Memory B cell (primary cell): Measurements from ENCODE around the gene CARD10.
"Not testable (repeated sequence)": the region's sequence is repeated elsewhere in the genome, so short reads cannot be mapped to it uniquely, and the experiment has no call there.

Source experiments
- ATAC-seq: fragments of 150-1000 bp; cut with Tn5 transposase; 2 replicates; pipeline ENCODE4 v1.10.0; 2021; ENCODE audit warnings: low read depth, mild to moderate bottlenecking, moderate library complexity
- DNase-seq, 2 donors: peaks; one replicate each; pipeline ENCODE4 v3.0.0; 2022; ENCODE audit warnings: low spot score in 2 of 2
- H3K27ac Mint-ChIP-seq: one replicate; pipeline ENCODE4 v1.8.0; 2022; ENCODE audit warnings: mild to moderate bottlenecking, moderate library complexity, mixed read lengths
- H3K27me3 Mint-ChIP-seq: one replicate; pipeline ENCODE4 v1.8.0; 2022; ENCODE audit warnings: mixed read lengths
- H3K36me3 Mint-ChIP-seq: one replicate; pipeline ENCODE4 v1.8.0; 2022; ENCODE audit warnings: mild to moderate bottlenecking, mixed read lengths
- H3K4me1 Mint-ChIP-seq: one replicate; pipeline ENCODE4 v1.8.0; 2022; ENCODE audit warnings: mixed read lengths
- H3K4me3 Mint-ChIP-seq: one replicate; pipeline ENCODE4 v1.8.0; 2022; ENCODE audit warnings: mild to moderate bottlenecking, moderate library complexity, mixed read lengths
- H3K9me3 Mint-ChIP-seq: one replicate; pipeline ENCODE4 v1.8.0; 2022; ENCODE audit warnings: mixed read lengths

The CARD10 gene

DNA sequence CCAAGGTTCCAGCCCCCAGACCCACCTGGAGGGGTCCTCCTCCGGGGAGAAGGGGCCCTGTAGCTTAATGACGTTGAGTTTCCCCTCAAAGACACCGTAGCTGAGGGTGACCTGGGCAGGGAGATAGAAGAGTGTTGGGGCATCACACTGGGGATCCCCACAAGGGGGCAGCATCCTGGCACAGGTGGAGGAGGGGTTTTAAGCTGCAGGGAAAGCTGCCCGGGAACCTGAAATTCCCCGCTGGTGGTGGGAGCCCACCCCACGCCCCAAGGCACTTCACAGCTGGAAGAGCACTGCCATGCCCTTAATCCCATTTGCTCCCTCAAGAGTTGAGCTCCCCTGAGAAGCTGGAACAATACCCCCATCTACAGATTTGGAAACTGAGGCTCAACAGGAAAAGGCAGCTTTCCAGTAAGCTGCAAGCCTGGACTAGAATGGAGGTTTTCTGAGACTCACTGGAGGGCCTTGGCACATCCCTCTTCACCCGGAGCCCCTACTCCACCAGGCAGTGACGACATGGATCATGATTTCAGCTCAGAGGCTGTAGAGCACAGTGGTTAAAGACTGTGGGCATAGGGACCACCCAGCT is 46.7 kb downstream of the CARD10 start:
- peak in 1 of 2 donors; percentile 36 for DNase-seq

DNA sequence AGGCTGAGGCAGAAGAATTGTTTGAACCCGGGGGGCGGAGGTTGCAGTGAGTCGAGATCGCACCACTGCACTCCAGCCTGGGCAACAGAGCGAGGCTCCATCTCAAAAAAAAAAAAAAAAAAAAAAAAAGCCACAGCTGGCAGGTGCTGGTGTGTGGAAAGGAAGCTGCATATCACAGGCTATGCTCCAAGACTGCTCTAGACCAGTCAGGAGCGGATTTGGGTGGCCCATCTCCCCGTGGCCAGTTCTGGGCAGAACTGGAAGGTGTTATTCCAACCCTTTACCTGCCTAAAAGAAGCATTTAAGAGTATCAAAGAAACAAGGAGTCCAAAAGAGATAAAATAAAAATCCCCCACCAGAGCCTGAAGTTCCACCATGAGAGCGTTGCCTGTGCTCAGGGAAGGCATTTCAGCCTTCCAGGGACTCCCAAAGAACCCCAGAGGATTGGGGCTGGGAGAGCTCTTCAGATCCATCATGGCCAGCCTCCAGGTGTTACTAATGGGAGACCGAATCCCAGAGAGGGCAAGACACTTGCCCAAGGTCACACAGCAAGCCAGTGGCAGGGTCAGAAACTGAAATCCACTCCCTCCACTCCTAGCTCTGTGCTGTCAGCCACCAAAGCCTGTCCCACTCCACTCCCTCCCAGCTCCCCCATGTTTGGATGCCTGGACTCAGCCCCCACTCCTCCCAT is 47.3 kb downstream of the CARD10 start:
- Mint-ChIP-seq H3K27me3 (no peaks in the 10 kb centered on the region), H3K36me3 (peaks cover 23% of the 10 kb centered on the region), H3K27ac (no peak overlapping the region), H3K9me3 (no peaks in the 10 kb centered on the region), H3K4me1 (peaks cover 5% of the 10 kb centered on the region), H3K4me3 (no peak overlapping the region)
- ATAC-seq (no peak), DNase-seq (no peak)

More for the DNA sequence above, 46.7 kb downstream of the CARD10 start:
- Mint-ChIP-seq H3K27me3 (no peaks in the 10 kb centered on the region), H3K9me3 (no peaks in the 10 kb centered on the region), H3K36me3 (peaks cover 26% of the 10 kb centered on the region), H3K27ac (no peak overlapping the region), H3K4me3 (no peak overlapping the region), H3K4me1 (peaks cover 5% of the 10 kb centered on the region)
- ATAC-seq, result peak; percentile 51

DNA sequence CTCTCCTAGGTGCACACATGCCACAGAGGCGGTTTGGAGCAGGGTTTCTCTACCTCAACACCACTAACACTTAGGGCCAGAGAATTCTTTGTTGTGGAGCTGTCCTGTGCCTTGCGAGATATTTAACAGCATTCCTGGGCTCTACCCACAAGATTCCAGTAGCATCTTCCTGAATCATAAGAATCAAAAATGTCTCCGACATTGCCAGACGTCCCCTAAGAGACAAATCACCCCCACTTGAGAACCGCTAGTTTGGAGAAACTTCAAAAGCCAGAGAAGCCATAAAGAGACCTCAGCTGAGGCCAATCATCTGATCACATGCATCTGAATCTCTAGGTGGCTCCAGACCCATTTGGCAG is 49.1 kb downstream of the CARD10 start:
- ATAC-seq, result no peak
- Mint-ChIP-seq H3K27me3 (no peaks in the 10 kb centered on the region), H3K27ac (no peak overlapping the region), H3K9me3 (no peaks in the 10 kb centered on the region), H3K4me1 (peaks cover 11% of the 10 kb centered on the region), H3K4me3 (no peak overlapping the region), H3K36me3 (peaks cover 29% of the 10 kb centered on the region)
- no peak for DNase-seq

- Mint-ChIP-seq H3K27me3 (no peaks in the 10 kb centered on the region), H3K4me3 (no peak overlapping the region), H3K4me1 (peaks cover 13% of the 10 kb centered on the region), H3K27ac (no peak overlapping the region), H3K9me3 (no peaks in the 10 kb centered on the region), H3K36me3 (peaks cover 25% of the 10 kb centered on the region)
- DNase-seq (no peak), ATAC-seq (no peak)
Observed at GRCh38 chr22:37469416-37470086, 49.7 kb downstream of the CARD10 start.

GRCh38 chr22:37468201-37468695 is 51.0 kb downstream of the CARD10 start:
- H3K27me3 Mint-ChIP-seq, DNase-seq, ATAC-seq, H3K4me3 Mint-ChIP-seq, H3K9me3 Mint-ChIP-seq, H3K27ac Mint-ChIP-seq: not testable (repeated sequence)
- H3K36me3 Mint-ChIP-seq, result peaks cover 23% of the 10 kb centered on the region
- peaks cover 20% of the 10 kb centered on the region for H3K4me1 Mint-ChIP-seq

- H3K9me3 Mint-ChIP-seq, result no peaks in the 10 kb centered on the region
- H3K27me3 Mint-ChIP-seq, result no peaks in the 10 kb centered on the region
- H3K4me1 Mint-ChIP-seq, result peaks cover 20% of the 10 kb centered on the region
- no peak overlapping the region for H3K4me3 Mint-ChIP-seq
- H3K27ac Mint-ChIP-seq, result no peak overlapping the region
- DNase-seq (no peak), ATAC-seq (no peak)
- H3K36me3 Mint-ChIP-seq, result peaks cover 23% of the 10 kb centered on the region
Observed at GRCh38 chr22:37467391-37467955, 51.7 kb downstream of the CARD10 start.

DNA sequence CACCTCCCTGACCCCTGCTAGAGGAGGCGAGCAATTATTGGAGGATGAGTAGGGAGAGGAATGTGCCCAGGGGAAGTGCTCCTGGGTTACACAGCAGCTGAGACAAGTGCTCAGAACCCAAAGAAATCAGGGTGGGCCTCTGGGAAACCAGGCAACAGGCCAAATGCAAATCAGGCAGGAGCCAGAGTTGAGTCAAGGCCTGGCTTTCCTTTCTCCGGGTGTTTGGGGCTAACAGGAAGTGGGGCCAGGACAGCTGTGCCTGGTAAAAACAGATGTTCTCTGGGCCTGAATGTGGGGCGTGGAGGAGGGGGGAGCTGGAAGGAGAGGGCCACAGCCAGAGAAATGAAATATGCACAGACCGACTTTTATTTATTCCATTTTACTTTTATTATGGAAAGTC is 55.0 kb downstream of the CARD10 start:
- Mint-ChIP-seq H3K27ac (no peak overlapping the region), H3K4me1 (peaks cover 18% of the 10 kb centered on the region), H3K9me3 (no peaks in the 10 kb centered on the region), H3K36me3 (peaks cover 23% of the 10 kb centered on the region), H3K27me3 (no peaks in the 10 kb centered on the region), H3K4me3 (no peak overlapping the region)
- ATAC-seq (no peak), DNase-seq (no peak)

DNA sequence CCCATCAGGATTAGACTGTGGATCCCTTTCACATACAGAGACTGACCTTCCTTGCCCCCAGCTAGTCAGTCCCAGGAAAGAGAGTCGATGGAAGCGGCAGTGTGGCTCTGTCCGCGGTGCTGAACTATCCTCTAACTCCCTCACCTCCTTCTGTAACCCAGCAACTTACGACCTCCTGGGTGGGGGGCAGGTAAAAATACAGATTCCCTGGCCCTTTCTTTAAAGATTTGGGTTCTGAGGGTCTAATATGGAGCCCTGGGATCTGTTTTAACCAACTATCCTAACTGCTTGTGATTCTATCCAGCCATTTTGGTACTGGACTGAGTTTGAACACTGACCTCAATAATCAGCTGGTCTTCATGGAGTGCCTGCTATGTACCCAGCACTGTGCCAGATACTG is 56.2 kb downstream of the CARD10 start:
- no peak for ATAC-seq
- Mint-ChIP-seq H3K4me1 (peaks cover 15% of the 10 kb centered on the region), H3K27me3 (no peaks in the 10 kb centered on the region), H3K9me3 (no peaks in the 10 kb centered on the region), H3K27ac (no peak overlapping the region), H3K36me3 (peaks cover 19% of the 10 kb centered on the region), H3K4me3 (no peak overlapping the region)
- no peak for DNase-seq

DNA sequence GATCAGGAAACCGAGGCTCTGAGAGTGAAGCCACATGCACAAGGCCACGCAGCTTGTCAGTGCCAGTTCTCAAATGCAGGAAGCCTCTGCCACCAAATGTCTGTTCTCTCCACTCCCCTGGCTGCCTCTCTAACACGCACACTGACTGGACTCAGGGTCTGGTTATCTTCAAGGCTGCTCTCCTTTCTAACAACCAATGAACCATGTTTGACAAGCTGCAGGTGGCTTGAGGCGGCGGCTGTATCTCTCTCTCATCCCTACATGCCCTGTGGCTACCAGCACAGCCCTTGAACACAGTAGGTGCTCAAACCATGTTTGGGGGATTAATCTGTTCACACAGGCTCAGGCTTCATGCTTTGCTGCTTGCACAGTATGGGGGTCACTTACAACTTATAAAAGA is 56.8 kb downstream of the CARD10 start:
- no peaks in the 10 kb centered on the region for H3K9me3 Mint-ChIP-seq
- no peak overlapping the region for H3K27ac Mint-ChIP-seq
- H3K36me3 Mint-ChIP-seq, result peaks cover 19% of the 10 kb centered on the region
- no peaks in the 10 kb centered on the region for H3K27me3 Mint-ChIP-seq
- peaks cover 15% of the 10 kb centered on the region for H3K4me1 Mint-ChIP-seq
- no peak overlapping the region for H3K4me3 Mint-ChIP-seq
- no peak for DNase-seq
- no peak for ATAC-seq

GRCh38 chr22:37461961-37462360 is 57.3 kb downstream of the CARD10 start:
- no peaks in the 10 kb centered on the region for H3K27me3 Mint-ChIP-seq
- no peak overlapping the region for H3K27ac Mint-ChIP-seq
- no peak for ATAC-seq
- no peak for DNase-seq
- peaks cover 15% of the 10 kb centered on the region for H3K4me1 Mint-ChIP-seq
- no peak overlapping the region for H3K4me3 Mint-ChIP-seq
- no peaks in the 10 kb centered on the region for H3K9me3 Mint-ChIP-seq
- H3K36me3 Mint-ChIP-seq, result peaks cover 19% of the 10 kb centered on the region

- Mint-ChIP-seq H3K4me3 (no peak overlapping the region), H3K9me3 (no peaks in the 10 kb centered on the region), H3K27me3 (no peaks in the 10 kb centered on the region), H3K27ac (no peak overlapping the region), H3K36me3 (peaks cover 17% of the 10 kb centered on the region), H3K4me1 (peaks cover 13% of the 10 kb centered on the region)
- ATAC-seq (no peak), DNase-seq (no peak)
Observed at GRCh38 chr22:37460684-37461083, 58.5 kb downstream of the CARD10 start.

- Mint-ChIP-seq H3K4me3 (no peak overlapping the region), H3K36me3 (peaks cover 13% of the 10 kb centered on the region), H3K27ac (no peak overlapping the region), H3K4me1 (peaks cover 3% of the 10 kb centered on the region), H3K27me3 (no peaks in the 10 kb centered on the region), H3K9me3 (no peaks in the 10 kb centered on the region)
- no peak for DNase-seq
- ATAC-seq, result no peak
Observed at GRCh38 chr22:37459206-37459605, 60.0 kb downstream of the CARD10 start.

DNA sequence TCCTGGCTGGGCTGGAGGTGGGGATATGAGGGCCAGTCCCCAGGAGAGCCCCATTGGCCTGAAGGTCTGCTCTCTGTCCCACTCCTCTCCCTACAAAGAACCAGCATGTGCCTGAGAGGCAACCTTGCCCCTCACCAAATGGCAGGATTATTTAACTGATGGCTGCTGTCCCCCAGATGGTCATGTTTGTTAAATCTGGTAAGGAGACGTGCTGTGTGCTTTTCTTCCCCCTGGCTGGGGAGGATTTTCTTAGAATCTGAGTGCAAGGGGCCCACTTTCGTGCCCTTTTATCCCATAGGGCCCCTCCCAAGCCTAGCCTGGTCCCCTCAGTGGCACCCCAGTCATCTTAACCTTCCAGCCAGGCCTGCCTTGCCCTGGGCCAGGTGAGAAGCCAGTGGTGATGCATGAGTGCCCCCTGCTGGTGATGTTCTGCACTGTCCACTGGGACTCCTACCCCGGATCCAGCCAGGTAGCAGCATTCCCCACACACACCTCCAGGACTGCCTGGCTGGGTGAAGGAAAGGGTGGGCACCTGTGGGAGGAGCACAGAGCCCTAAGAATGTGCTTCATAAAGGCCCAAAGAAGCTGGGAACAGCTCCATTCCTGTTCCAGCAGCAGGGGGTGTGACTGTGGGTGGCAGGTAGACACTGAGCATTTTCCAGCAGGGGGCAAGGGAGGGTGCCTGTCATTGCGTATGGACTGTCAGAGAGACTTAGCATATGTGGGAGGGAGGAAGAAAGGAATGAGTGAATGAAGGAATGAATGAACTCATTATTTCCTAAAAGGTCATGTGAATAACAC is 61.9 kb downstream of the CARD10 start:
- Mint-ChIP-seq H3K36me3 (peaks cover 13% of the 10 kb centered on the region), H3K9me3 (no peaks in the 10 kb centered on the region), H3K4me3 (no peak overlapping the region), H3K27ac (no peak overlapping the region), H3K27me3 (no peaks in the 10 kb centered on the region), H3K4me1 (no peaks in the 10 kb centered on the region)
- DNase-seq, result peak; percentile 84 to 91
- peak; percentile 99 for ATAC-seq

DNA sequence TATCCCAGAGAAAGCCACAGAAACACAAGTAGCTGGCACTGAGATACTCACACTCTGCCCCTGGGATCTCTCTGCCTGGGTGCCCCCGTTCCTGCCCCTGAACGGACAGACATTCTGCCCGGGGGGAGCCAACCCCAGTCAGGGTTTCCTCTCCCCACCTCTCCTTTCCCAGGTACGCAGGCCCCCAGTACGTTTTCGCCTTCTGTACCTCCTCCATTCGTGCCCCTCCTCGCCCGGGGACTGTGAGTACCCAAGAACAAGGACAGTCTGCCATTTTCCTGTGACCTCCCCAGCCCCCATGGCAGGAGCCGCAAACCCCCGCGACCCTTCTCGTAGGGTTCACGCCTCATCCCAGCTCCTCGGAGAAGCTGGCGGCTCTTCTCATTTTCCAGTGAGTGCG is 62.9 kb downstream of the CARD10 start:
- Mint-ChIP-seq H3K4me1 (peaks cover 4% of the 10 kb centered on the region), H3K36me3 (peaks cover 15% of the 10 kb centered on the region), H3K4me3 (no peak overlapping the region), H3K27me3 (no peaks in the 10 kb centered on the region), H3K27ac (no peak overlapping the region), H3K9me3 (no peaks in the 10 kb centered on the region)
- ATAC-seq (no peak), DNase-seq (no peak)
